ENCODE data around the gene CNOT6L. TPM values are rescaled to one million over a fixed set of nuclear protein-coding genes. Genes with fewer than 3 reads are reported as not detected.

CNOT6L gene
- total RNA-seq, 1 experiment from 2014 or later: 29.4 TPM

GRCh38 chr4:77790146-77790545 lies 29.0 kb downstream of the CNOT6L start:
- Histone ChIP-seq H2AFZ (ENCODE audit: low read depth, low read length, poor library complexity, severe bottlenecking) (no peak overlapping the region), H3K9me2 (ENCODE audit: insufficient read depth) (no peaks in the 10 kb centered on the region), H3K9me3 (ENCODE audit: control insufficient read depth in 1 of 2, insufficient read depth in 1 of 2, low read depth in 1 of 2, low read length in 2 of 2) (no peaks in the 10 kb centered on the region), H3K4me2 (ENCODE audit: low read length) (no peak overlapping the region), H3K4me1 (ENCODE audit: control insufficient read depth in 1 of 2, insufficient read depth in 2 of 2, low read length in 2 of 2) (no peaks in the 10 kb centered on the region), H3K36me3 (ENCODE audit: control insufficient read depth in 1 of 2, insufficient read depth in 2 of 2, low read length in 2 of 2) (no peaks in the 10 kb centered on the region), H4K20me1 (ENCODE audit: insufficient read depth) (no peaks in the 10 kb centered on the region; the same call in 1 of the 2 replicates), H3K4me3 (replicated peaks in 1 of 2; ENCODE audit: low read depth in 1 of 2, low read length in 2 of 2) (no peak overlapping the region), H3K27me3 (ENCODE audit: insufficient read depth, low read length) (no peaks in the 10 kb centered on the region), H3K9ac (ENCODE audit: low read length) (no peak overlapping the region), H3K27ac (ENCODE audit: low read depth, low read length) (no peak overlapping the region), H3K79me2 (ENCODE audit: insufficient read depth, low read length) (peaks cover 25% of the 10 kb centered on the region)
- RAD21 ChIA-PET (ENCODE audit: low non-redundant PET in 1 of 2, low total read pairs in 2 of 2, uncharacterized antibody in 2 of 2, unreplicated experiment in 2 of 2): no interaction called here
- BruUV-seq (replicated peaks): no TSS peak
- ATAC-seq: no peak
- TF ChIP-seq CBX3 (IDR thresholded peaks at IDR 0.05; ENCODE audit: low read depth) (no peak), ZBTB33 (IDR thresholded peaks at IDR 0.05; ENCODE audit: extremely low read depth, insufficient replicate concordance, low read length) (no peak), TCF7L2 (IDR thresholded peaks at IDR 0.05; ENCODE audit: borderline replicate concordance, extremely low read depth, insufficient read depth, insufficient read length) (no peak), FOSL1 (IDR thresholded peaks at IDR 0.05; ENCODE audit: low read depth) (no peak), POLR2AphosphoS5 (IDR thresholded peaks at IDR 0.05; ENCODE audit: low read depth, low read length) (no peak), REST (IDR thresholded peaks at IDR 0.05; ENCODE audit: low read depth) (no peak), CEBPB (IDR thresholded peaks at IDR 0.05; ENCODE audit: low read depth) (no peak)
- TF ChIP-seq, protein P1, sequence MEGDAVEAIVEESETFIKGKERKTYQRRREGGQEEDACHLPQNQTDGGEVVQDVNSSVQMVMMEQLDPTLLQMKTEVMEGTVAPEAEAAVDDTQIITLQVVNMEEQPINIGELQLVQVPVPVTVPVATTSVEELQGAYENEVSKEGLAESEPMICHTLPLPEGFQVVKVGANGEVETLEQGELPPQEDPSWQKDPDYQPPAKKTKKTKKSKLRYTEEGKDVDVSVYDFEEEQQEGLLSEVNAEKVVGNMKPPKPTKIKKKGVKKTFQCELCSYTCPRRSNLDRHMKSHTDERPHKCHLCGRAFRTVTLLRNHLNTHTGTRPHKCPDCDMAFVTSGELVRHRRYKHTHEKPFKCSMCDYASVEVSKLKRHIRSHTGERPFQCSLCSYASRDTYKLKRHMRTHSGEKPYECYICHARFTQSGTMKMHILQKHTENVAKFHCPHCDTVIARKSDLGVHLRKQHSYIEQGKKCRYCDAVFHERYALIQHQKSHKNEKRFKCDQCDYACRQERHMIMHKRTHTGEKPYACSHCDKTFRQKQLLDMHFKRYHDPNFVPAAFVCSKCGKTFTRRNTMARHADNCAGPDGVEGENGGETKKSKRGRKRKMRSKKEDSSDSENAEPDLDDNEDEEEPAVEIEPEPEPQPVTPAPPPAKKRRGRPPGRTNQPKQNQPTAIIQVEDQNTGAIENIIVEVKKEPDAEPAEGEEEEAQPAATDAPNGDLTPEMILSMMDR (IDR thresholded peaks at IDR 0.05 in 2 of 3, conservative IDR thresholded peaks at IDR 0.05 in 1 of 3; ENCODE audit: borderline replicate concordance in 1 of 3, insufficient read depth in 1 of 3, low read depth in 2 of 3, low read length in 2 of 3): no peak
- TF ChIP-seq, protein P2, sequence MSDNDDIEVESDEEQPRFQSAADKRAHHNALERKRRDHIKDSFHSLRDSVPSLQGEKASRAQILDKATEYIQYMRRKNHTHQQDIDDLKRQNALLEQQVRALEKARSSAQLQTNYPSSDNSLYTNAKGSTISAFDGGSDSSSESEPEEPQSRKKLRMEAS (IDR thresholded peaks at IDR 0.05): no peak
- CTCF ChIA-PET: no interaction called here
- intact Hi-C loops (cut with micrococcal nuclease): no loop called here
- no peak for DNase-seq (ENCODE audit: low read depth, low spot score)
- POLR2A ChIA-PET: no interaction called here

All from HCT116 (cell line).